Activated CD4-positive, CD25-positive, alpha-beta regulatory T cell treated with anti-CD3 and anti-CD28 coated beads, Interleukin-2, amount 50 U/mL, for 24 hours (primary cell): ENCODE measurements around the gene ADARB1.

ENCODE experiments used
- ATAC-seq, 2 donors: fragments of 150-1000 bp; cut with Tn5 transposase; one replicate each; pipeline ENCODE4 v1.10.0; 2021; ENCODE audit warnings: mild to moderate bottlenecking in 1 of 2, moderate library complexity in 1 of 2

ADARB1 gene

DNA sequence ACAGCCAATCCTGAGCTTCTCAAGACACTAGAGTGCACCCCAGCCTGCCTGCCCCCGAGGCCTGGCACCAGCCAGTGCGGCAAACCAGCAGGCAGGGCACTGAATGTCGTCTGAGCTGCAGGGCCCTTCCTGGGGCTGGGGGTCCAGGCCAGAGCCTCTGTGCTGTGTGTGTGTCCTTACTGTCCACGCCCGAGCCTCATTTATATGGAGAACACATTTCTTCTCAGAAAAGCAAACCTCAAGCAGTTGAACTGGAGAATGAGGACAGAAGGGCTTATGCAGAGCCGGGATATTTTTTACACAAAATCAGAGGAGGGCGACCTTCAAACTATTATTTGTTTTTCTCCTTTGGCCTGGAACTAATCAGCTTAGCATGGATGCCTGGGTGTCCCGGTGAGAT lies 160.6 kb downstream of the ADARB1 start:
- ATAC-seq, result no peak

DNA sequence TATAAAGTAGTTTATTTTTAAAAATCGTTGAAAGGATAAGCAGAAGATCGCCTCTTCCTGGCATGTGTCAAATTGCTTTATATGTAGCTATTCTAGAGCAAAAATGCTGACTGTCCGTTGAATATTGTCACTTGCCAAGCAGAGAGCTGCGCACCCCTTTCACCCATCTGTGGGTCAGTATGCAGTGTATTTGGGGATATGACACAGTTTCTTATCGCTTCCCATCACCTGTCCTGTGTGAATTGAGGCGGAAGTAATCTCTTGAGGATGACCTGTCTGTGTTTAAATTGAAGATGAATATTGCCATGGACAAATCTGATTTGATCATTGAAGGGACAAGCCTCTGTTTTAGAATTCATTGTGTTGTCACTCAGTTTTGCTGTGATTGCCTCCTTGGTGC lies 161.1 kb downstream of the ADARB1 start:
- no peak for ATAC-seq

DNA sequence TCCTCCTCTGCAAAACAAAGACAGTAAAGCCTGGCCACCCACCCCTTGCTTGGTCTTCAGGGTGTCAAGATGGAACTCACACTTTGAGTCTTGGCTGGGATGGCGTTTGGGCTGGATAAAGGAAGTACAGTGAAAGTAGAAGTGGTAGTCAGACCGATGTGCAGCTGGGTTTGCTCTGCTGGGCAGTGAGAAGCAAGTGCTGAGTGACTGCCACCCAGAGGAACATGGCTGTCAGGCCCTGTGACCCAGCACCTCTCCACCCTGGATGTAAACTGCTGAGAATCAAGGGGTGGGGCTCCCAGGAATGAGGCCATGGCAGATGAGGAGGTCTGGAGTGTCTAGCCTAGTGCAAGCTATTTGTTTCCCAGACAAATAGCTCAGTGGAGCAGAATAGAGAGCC lies 162.1 kb downstream of the ADARB1 start:
- ATAC-seq, result no peak

DNA sequence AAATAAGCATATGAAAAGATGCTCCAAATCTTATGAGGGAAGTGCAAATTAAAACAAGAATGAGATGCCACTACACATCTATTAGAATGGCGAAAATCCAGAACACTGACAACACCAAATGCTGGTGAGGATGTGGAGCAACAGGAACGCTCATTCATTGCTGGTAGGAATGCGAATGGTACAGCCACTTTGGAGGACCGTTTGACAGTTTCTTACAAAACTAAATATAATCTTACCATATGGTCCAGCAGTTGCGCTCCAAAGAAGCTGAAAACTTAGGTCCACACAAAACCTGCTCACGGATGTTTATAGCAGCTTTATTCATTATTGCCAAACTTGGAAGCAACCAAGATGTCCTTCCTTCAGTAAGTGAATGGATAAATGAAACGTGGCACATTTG lies 163.0 kb downstream of the ADARB1 start:
- no peak for ATAC-seq

DNA sequence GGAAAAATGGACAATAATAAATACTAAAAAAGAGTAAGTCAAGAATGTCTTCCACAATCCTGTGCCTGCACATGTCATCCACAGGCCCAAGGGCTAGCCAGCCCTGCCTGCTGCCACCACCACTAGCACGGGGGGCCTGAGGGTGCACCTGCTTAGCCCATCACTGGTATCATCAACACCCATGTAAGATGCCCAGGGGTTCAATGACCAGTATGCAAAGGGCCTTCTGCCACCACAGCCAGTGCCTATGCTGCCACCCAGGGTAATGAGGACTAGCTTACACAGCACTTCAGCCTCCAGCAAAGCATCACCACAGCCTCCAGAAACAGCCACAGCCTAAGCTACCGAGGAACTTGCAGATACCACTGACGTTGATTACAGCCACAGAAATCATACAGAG lies 167.0 kb downstream of the ADARB1 start:
- no peak for ATAC-seq

DNA sequence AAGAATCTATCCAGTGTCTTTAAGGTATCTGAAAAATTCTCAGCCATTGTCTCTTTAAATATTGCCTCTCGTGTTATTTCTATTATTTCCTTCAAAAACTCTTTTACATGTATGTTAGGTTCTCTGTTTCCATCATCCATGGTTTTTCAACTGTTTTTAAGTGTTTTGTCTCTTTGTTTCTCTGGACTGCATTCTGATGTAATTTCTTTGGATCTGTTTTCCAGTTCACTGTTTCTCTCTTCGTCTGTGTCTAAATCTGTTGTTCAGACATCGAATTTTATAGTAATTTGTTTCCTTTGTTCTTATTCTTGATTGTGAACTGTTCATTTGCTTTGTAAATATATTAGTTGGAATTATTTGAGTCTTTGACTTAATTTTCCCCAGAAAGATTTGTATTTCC lies 169.2 kb downstream of the ADARB1 start:
- ATAC-seq, result no peak

DNA sequence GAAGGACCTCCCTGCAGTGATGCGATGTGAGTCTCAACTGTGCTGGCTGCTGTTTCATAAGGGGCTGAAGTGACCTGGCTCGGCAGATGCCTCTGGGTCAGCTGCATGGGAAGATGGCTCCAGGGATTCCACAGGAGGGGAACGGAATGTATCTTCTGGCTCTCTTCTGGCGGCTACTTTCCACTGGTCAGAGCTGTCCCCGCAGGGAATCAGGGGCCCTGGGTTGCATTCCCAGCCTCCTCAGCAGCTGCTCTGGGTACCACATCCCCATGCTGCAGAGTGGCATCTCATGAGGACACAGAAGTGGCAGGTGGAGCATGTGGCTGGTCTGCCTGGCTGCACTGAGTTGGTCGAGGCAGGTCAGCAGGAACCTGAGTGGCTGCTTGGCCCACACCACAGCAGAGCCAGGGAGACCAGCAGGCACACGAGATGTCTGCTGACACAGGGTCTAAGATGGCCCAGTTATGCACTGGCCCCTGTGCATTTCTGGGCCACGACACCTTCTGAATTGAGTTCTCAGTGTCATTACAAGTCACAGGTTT lies 170.5 kb downstream of the ADARB1 start:
- ATAC-seq, result no peak

DNA sequence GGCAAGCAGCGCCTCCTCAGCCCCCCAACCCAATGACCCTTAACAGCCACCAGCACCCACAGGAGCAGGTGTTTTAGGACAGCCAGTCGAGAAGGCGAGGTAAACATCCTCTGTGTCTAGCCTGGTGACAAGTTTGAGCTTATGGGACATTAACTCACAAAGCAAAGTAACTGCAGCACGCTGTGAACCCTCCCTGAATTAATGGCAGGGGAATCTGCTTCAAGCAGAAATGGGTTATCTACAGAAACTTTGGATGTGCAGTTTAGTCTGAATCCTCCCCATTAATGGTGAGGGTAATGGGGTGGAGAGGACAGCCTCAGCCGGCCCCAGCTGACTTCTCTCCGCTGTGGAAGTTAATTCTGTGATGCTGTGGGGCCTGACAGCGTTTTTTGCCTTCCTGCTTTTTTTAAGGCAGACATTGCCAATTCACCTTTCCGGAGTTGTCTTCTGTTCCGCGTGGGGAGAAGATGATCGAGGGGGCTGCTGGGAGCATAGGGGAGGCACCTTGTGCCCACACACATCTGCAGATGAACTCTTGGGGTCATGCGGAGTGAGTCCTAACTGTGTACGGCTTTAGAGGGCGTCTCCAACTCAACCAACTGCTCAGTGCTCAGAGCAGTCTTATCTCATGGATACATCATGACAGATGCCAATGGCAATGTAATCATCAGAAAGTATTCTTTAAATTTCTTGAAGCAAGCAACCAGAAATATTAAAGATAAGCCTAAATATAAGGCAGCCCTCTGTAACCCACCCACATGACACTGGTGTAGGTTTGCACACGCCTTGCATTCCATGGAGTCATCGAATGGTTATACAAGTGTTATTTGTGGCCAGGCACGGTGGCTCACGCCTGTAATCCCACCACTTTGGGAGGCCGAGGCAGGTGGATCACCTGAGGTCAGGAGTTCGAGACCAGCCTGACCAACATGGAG lies 172.3 kb downstream of the ADARB1 start:
- no peak for ATAC-seq

DNA sequence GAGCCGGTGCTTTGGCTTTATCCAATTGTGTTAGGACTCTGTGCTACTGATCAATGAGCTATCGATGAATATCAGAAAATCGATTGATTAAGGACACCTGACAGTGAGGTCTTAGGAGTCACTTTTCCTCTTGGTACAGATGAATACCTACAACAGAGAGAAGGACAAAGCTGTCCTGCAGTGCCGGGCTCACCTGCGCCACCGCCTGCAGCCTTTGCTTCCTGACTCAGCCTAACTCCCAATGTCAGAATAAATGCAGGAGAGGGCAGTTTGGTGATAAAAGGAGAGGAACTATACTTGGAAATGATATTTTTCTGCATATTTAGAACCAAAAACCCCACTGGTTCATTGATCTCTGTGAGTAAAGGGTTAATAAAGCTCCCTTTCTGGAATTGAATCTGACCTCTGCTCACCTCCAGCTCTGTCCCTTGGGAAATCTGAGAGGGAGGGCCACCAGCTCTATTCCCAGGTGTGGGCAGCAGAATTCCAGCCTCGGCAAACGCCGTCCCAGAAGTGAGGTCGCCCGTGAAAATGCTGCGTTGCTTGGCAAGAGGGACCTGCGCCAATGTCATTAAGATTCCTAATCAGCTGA lies 174.0 kb downstream of the ADARB1 start:
- no peak for ATAC-seq

DNA sequence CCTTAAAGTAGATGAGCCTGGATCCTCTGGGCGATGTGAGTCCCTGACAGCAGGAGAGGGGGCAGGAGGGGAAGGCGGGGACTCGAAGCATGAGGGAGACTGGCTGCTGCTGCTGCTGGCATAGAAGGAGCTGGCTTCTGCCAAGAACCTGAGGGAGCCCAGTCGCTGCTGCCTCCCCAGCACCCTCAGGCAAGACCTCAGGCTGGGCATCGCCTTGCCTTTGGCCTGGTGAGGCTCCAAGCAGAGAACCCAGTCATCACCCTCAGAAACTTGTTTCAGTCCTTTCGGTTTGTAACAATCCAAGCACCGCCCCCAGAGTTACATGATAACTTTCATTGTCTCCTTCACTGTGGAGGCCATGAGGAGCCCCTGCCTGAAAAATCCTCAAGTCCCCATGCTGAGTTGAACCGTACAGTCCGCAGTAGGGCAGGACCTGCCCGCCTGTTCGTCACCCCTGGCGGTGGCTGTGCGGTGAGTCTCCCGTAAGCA lies 174.6 kb downstream of the ADARB1 start:
- ATAC-seq, result no peak

DNA sequence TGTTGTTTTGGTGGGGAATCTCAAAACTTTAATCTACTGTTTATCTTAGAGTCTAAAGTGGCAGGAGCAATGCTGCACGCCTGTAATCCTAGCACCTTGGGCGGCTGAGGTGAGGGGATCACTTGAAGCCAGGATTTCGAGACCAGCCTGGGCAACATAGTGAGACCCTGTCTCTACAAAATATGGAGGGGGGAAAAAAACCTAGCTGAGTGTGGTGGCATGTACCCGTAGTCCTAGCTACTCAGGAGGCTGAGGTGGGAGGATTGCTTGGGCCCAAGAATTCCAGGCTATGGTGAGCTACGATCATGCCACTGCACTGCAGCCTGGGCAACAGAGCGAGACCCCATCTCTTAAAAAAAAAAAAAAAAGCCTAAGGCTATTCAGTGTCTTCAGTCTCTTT lies 175.2 kb downstream of the ADARB1 start:
- ATAC-seq, result no peak

DNA sequence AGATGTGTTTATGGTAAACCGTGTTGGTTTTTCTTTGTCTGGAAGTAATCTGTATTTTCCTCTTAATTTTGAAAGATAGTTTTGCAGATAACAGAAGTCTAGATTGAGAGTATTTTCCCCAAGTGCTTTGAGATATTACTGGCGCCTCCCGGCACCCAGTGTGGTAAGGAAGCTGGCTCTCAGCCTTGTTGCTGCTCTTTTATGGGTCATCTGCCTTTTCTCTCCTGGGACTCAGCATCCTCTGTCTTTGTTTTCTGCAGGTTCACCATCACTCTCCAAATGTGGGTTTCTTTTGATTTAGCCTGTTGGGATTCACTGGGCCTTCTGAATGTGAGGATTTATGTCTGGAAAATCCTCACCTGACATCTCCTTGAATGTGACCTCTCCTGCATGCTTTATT lies 175.9 kb downstream of the ADARB1 start:
- no peak for ATAC-seq

DNA sequence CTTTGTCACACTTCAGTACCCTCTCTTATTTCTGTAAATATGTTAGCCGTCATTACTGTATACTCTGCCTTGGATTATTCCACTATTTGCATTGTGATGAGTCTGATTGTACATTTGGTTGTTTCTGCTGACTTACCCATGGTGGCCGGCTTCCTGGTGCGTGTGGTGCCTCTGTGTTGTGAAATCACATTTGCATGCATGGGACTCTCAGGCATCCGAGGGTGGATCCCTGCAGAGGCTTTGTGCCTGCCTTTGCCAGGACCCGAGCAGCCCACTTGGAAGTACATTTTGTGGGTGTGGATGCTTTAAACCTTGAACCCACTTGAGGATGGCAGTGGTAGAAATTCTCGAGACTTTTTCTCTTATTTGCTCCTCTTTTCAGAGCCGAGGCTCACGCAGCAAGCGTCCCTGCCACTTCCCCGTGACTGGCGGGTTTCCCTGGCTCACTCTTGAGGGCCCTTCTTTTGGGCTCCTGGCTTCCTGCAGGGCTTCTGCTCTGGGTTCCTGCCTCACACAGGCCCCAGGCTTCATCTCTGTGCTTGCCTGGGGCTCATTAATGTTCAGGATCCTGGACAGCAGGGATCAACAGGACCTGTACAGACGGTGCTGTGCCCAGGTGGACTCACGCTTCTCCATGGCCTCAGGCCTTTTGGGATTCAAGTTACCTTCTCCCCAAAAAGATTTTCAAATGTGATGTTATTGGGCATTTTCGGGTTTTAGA lies 176.7 kb downstream of the ADARB1 start:
- no peak for ATAC-seq

DNA sequence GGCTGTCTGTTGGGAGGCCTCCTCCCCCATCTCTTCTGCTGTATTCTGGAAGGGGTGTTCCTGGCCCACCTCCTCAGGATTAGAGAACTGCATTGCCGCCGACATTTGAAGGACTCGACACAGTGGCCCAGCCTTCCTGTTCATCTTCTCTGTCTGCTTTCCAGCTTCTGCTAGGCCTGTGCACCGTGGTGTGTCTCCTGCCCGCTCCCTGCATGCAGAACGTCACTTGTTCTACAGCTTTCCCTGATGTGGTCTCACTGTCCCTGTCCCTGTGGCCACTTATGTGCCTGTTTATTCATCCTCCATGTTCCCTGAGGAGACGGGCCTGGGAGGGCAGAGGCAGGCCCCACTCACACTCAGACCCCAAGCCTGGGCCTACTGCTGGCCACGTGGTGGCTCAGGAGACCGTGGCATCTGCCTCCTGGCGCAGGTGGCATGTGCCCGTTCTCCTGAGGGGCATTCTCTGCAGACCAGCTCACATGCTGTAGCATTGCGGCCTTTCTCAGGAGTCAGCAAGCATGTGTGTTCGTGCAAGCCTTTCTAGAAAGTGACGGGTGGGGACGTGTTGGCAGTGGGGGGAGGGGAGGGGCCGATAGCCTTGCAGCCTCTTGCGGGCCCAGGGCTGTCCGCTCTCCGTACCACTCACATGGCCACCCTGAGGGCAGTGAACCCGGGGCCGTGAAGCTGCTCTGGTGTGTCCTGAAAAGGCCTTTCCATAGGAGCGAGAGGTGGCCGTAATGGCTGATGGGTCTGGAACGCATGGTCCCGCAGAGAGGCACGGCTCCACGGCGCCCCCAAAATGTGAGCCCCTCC lies 177.5 kb downstream of the ADARB1 start:
- no peak for ATAC-seq

DNA sequence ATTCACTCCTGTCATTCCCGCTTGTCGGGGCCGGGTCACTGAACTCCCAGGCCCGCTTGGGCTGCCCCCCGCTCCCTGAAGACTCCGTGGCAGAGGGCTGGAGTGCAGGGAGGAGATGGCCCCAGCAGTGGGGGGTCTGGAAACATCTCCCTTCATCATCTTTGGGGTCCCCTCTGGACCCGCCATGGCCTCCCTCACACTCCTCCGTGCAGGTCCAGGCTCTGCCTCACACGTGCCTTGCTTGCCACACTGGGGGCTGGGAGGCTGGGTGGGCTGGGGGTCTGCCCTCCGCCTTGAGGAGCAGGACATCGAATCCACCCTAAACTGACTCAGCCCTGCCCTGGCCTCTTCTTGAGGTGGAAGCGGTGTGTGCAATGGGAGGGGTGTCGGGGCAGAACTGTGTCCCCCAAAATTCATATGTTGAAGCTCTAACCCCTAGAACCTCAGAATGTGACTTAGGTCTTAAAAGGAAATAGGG lies 178.1 kb downstream of the ADARB1 start:
- no peak for ATAC-seq

DNA sequence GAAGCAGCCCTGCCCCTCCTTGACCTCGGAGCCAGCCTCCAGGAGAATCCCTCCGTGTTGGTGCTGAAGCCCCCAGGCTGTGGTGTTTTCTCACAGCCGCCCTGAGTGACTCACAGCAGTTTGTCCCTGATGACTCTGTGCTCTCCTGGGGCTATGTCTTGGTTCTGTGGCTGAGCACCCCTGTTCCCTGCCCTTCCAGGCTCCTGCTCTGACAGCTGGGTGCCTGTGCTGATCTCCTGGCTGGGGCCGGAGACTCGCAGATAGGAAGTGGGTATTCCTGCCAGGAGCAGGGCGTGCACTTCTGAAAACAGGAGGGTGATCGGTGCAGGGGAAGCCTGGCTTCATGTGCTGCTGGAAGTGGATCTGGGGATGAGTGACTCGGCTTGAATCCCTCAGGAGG lies 178.8 kb downstream of the ADARB1 start:
- ATAC-seq, result no peak

DNA sequence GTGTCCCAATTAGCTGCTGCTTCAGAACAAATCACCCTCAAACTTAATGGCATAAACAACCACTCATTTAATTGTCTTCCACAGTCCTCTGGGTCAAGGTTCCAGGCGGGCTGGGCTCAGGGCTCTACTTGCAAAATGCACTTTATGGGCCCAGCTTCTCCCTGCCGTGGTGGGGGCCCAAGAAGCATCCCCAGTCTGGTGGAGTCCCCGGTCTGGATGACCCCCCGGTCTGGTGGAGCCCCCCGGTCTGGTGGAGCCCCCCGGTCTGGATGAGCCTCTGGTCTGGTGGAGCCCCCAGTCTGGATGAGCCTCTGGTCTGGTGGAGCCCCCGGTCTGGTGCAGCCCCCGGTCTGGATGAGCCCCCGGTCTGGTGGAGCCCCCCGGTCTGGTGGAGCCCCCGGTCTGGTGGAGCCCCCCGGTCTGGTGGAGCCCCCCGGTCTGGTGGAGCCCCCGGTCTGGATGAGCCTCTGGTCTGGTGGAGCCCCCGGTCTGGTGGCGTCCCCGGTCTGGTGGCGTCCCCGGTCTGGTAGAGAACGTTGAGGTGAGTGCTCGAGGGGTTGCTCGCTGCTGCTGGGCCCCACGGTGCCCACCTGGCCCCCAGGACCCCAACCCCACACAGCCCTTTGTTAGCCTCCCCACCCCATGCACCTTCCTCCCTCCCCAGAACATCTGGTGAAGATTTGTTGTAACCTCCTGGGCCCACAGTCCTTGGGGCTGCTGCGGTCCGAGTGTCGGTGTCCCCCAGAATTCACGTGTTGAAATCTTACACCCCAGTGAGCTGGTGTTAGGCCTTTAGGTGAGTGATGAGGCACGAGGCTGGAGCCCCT lies 179.5 kb downstream of the ADARB1 start:
- no peak for ATAC-seq

DNA sequence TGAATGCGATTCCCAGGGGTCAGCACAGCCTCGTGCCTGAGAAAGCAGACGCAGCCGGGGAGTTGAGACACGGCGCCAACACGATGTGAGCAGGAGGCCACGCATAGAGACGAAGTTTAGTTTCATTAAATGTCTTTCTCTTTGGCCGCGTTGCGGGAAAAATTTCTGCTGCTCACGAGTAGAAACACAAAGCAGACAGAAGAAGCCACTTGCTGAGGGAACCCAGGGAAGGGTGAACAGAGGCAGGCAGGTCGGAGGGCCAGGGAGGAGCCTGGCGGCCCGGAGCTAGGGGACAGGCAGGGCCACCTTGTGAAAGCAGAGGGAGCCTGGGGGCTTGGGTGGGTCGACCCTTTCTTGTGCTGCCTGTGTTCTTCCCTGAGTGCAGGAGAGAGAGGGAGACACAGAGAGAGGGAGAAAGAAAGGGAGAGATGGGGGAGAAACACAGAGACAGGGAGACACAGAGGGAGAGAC lies 180.1 kb downstream of the ADARB1 start:
- no peak for ATAC-seq

DNA sequence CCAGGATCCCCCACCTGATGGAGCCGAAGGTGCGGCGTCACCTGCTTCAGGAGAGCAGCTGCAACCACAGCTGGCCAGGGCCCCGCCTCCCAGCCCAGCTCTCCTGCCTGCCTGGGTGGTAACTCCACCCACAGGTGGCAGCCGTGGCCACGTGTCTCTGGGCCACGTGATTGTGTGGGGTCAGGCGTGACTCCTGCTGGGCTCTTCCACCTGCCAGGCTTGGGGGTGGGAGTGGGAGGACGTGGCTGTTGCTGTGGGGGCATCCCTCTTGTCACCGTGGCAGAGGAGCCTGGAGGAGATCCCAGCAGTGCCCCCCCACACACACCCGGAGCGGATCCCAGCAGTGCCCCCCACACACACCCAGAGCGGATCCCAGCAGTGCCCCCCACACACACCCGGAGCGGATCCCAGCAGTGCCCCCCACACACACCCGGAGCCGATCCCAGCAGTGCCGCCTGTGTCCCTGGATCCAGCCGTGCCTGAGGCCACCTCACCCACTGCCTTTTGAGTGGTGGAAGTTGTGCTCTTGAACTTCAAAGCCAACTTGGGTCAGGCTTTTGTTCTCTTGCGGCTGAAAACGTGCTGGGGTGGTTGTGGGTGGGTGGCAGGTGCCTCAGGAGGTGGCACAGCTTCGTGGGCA lies 181.1 kb downstream of the ADARB1 start:
- ATAC-seq, result no peak

DNA sequence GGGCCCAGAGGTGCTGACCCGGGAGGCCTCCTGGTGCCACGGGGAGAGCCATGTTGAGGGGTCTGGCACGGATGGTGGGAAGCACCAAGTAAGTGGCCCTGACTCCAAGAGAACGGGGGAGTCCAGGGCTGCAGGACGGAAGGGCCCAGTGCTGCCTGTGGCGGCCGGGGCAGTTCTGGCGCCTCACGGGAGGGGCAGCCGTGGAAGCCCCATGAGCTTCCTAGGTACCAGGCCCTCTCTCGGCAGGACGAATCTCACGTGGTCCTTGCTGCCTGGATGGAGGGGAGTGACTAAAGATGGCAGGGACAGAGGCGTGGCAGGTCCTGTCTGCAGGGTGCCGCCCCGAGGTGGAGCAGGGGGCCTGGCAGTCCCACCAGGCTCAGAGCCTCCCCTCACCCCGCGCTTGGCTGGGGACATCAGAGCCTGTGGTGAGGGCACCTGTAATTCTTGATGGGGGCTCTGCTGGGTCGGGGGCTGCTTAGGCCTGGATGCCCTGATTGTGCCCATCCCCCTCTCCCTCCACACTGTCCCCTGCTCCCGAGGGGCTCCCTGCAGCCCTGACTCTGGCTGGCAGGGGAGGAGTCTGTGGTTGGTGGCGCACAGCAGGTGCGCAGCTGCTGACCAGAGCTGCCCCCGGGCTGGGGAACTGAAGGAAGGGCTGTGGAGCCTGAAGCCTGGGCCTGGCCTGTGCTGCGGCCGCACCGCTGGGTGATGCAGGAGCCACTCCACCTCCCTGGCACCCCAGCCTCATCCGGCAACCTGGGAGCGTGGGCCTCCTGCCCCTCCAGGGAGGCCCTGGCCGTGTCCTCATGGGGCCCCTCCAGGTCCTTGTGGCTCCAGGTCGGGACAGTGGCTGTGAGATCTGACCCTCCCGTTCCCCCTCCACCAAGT lies 181.9 kb downstream of the ADARB1 start:
- no peak for ATAC-seq
